Frontal cortex (tissue), 4 donors: ENCODE measurements around the gene HUS1B. TPM values are rescaled to one million over a fixed set of nuclear protein-coding genes. Genes with fewer than 3 reads are reported as not detected.
"Not testable (repeated sequence)": the region's sequence is repeated elsewhere in the genome, so short reads cannot be mapped to it uniquely, and the experiment has no call there.

ENCODE experiments used
- DNase-seq, 2 donors: peaks; one replicate each; pipeline ENCODE4 v3.0.0; 2012; ENCODE audit warnings: low spot score in 2 of 2
- FAIRE-seq: peaks from 2 replicates; lab custom pipeline; 2012; peaks lifted over from hg19 to GRCh38; lab: Jason Lieb, UNC
- total RNA-seq: library from RNA; depleted of rRNA; stranded (reverse); fragments of >200 nt; gene quantifications from one replicate; pipeline ENCODE4 v1.2.3, GENCODE V29; 2014
- donor health status: control.
- donor health status: control.
- donor health status: control.

The HUS1B gene
- total RNA-seq, 1 donor from 2014 or later, result 0.82 TPM

DNA sequence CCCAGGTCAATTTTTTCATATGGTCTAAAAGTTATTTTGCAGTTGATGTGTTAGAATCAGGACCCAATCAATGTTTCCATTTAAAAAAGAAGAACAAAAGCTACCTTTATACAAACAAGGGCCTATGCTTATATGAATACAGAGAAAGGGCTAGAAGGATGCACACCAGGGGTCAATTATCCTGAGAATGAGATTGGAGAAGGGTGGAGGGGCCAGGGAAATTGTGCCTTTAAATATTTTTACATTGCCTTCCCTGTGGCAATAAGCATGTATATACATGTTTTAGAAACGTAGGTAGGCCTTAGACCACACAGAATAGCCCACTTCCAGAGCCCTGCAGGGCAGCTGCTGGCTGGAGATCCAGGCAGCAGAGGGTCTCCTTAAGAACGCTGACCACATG lies 23.4 kb upstream of the HUS1B start:
- FAIRE-seq, result no peak
- DNase-seq, result no peak

DNA sequence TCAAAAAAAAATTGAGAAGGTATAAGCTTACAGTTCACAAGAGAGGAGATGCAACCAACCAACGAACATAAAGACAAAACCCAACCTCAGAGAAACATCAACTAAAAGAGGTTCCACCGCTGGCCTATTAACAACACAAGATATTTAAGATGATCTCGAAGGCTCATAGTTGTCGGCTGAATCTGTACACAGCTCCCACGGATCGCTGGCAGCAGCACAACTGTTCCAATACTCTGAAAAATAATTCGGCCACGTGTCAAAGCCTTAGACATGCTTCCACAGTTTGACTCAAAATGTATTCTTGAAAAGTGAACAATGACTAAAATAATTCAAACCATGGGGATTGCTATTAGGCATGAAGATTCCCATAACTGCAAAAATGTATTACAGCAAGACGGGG lies 22.4 kb upstream of the HUS1B start:
- DNase-seq (no peak), FAIRE-seq (no peak)

GRCh38 chr6:678520-678919 lies 21.6 kb upstream of the HUS1B start:
- DNase-seq (no peak), FAIRE-seq (no peak)

DNA sequence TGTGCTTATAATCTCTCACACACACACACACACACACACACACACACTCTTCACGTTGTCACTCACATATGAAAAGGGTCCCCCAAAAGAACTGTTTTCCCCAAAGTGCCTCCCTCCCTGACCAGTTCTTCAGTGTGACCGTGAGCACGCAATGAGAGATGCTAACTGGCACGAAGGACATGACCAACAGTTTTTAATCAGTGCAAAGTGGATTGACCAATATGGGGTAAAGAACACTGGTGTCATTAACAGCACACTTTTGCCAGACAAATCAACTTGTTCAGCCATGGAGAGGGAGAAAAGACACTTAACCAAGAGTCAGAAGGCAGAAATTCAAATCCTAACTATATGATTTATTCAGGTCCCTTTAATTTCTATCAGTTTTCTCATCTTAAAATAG lies 21.0 kb upstream of the HUS1B start:
- no peak for FAIRE-seq
- no peak for DNase-seq

DNA sequence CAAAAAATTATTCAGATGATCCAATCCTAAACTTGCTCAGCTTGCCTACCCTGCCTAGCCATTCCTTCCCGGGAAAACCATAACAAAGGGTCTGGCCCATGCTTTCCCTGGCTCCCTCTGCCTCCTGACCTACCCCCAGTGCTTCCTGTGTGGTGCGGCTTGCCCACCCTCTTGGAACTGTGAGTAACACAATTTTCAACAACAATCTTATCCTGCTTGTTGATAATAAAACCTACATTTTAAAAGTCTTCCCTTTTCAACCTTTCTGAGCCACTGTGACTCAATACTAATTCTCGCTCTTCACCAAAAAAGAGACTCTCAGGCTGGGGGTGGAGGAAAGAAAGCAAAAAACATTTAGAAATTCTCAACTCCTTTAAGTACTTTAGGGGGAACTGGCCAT lies 18.1 kb upstream of the HUS1B start:
- FAIRE-seq (no peak), DNase-seq (no peak)

GRCh38 chr6:674406-674805 lies 17.5 kb upstream of the HUS1B start:
- FAIRE-seq, result no peak
- DNase-seq, result no peak

DNA sequence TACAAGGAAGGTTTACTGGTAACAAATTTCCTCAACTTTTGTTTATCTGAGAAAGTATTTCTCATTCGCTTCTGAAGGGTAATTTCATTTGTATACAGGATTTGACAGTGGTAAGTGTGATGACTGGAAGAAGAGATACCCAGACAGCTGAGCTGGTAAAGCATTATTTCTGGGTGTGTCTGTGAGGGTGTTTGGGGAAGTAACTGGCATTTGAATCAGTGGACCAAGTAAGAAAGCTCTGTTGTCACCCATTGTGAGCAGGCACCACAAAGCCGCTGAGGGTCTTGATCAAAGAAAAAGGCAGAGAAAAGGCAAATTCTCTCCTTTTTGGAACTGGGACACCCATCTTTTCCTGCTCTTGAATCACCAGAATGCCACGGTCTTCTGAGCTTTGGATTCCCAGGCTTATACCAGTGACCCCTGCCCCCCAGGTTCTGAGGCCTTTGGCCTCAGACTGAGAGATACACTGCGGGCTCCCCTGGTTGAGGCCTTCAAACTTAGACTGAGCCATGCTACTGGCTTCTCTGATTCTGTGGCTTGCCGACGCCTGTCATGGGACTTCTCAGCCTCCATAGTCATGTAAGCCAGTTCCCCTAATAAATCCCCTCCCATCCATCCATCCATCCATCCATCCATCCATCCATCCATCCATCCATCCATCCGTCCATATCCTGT lies 10.5 kb upstream of the HUS1B start:
- no peak for FAIRE-seq

DNA sequence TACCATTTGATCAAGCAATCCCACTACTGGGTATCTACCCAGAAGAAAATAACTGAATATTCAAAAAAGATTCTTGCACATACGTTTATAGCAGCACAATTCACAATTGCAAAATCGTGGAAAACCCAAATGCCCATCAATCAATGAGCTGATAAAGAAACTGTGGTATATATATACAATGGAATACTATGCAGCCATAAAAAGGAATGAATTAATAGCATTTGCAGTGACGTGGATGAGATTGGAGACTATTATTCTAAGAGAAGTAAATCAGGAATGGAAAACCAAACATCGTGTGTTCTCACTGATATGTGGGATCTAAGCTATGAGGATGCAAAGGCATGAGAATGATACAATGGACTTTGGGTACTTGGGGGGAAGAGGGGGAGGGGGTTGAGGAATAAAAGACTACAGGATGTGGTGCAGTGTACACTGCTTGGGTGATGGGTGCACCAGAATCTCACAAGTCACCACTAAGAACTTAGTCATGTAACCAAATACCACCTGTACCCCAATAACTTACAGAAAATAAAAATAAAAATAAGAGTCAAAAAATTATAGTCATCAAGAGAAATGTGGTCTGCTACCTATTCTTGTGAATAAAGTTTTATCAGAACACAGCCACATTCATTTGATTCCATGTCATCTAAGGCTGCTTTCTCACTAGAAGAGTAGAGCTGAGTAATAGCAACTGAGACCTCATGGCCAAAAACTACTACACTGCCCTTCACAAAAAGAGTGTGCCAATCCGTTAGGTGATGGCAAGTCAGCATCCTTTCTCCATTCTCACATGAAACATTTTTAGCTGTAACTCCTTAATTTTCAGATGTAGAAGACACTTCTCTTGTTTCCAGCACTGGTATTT lies 8.7 kb upstream of the HUS1B start:
- DNase-seq, result no peak
- FAIRE-seq, result no peak

More for the DNA sequence above, 10.5 kb upstream of the HUS1B start:
- DNase-seq, result no peak

DNA sequence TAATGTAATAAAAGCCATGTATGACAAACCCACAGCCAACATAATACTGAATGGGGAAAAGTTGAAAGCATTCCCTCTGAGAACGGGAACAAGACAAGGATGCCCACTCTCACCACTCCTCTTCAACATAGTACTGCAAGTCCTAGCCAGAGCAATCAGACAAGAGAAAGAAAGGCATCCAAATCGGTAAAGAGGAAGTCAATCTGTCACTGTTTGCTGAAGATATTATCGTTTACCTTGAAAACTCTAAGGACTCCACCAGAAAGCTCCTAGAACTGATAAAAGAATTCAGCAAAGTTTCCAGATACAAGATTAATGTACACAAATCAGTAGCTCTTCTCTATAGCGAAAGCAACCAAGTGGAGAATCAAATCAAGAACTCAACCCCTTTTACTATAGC lies 6.9 kb upstream of the HUS1B start:
- not testable (repeated sequence) for FAIRE-seq, DNase-seq

DNA sequence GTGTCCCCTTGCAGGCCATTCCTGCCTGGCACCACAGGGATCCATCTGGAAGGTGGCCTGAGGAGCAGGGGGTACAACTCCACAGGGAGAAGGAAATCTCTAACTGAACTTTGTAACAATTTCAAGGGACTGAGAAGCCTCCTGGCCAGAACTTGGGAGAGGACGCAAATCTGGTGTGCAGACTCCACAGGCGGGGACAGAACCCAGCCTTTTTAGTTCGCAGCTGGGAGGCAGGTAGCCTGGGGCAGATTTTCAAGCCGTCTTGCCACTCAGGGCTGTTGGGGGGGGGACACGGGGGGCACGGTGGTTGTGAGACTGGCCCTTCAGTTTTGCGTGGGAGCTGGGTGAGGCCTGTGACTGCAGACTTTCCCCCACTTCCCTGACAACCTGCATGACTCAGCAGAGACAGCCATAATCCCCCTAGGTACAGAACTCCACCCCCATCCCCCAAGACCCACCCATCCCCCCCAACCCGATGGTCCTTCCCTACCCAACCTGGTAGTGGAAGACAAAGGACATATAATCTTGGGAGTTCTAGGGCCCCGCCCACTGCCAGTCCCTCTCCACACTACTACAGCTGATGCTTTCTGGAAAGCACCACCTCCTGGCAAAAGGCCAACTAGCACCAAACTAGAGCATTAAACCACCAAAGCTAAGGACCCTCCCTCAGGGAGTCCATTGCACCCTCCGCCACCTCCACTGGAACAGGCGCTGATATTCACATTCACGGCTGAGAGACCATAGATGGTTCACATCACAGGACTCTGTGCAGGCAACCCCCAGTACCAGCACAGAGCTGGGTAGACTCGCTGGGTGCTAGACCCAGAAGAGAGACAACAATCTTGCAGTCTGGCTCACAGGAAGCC lies 3.0 kb upstream of the HUS1B start:
- DNase-seq, result no peak
- no peak for FAIRE-seq

GRCh38 chr6:658244-658643 lies 1.3 kb upstream of the HUS1B start:
- FAIRE-seq (no peak), DNase-seq (no peak)

- FAIRE-seq, result no peak
Observed at GRCh38 chr6:657743-658142, 843 bp upstream of the HUS1B start.

GRCh38 chr6:654136-654535 lies 2.8 kb downstream of the HUS1B start:
- FAIRE-seq (no peak), DNase-seq (no peak)

More at GRCh38 chr6:657743-658142, 843 bp upstream of the HUS1B start:
- DNase-seq, result no peak

GRCh38 chr6:652865-653264 lies 4.0 kb downstream of the HUS1B start:
- FAIRE-seq (no peak), DNase-seq (no peak)

- FAIRE-seq (no peak), DNase-seq (no peak)
Observed at GRCh38 chr6:650098-650497, 6.8 kb downstream of the HUS1B start.

DNA sequence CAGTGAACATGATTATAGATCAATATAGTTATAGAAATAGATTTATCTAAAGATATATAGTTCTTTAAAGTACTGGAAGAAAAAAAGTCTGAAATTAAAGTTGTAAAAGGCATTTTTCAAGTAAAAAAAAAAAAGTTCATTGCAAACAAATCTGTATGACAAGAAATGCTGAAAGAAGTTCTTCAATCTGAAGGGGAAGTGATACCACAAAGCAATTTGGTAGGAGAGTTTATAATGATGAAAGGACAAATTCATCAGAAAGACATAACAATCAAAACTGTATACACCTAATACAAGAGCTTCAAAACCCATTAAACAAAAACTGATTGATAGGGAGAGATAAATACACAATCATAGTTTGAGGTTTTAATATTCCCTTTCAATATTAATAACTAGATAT lies 14.1 kb downstream of the HUS1B start:
- FAIRE-seq (no peak), DNase-seq (no peak)

GRCh38 chr6:641225-641985 lies 15.5 kb downstream of the HUS1B start:
- no peak for FAIRE-seq
- no peak for DNase-seq

DNA sequence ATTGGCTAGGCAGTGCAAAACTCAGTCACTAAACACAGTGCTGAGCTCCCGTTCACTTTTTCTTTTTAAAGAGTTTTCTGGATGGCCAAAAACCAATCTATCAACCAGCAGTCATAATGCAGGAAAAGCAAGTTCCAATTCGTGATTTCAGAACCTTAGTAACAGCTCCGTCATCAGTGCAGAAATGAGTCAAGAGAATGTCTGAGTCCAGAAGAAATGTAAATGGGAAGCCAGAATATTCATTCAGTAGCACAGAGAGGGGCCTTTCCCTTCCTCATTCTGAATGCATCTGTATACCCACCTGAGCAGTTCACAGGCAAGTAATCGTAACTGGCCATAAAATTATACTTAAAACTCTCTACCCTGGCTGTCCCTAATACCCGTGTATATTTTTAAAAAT lies 20.4 kb downstream of the HUS1B start:
- FAIRE-seq, result no peak
- no peak for DNase-seq

DNA sequence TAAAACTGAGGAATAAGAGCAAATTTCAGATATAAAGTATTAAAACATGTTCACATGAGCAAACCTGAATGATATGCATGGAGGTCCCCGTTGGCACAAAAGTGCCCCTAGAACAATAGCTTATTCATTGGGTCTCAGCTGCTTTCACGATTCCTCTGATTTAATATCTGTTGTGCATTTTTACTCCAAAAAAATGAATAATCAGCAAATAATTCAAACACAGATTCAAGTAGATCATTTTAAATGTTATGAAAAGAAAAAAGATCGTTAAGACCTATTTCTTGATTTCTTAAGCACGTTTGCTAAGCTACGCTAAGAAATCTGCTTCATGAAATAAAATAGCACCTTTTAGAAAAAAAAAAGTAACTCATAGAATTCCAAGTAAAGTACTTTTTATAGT lies 21.7 kb downstream of the HUS1B start:
- no peak for DNase-seq
- no peak for FAIRE-seq

GRCh38 chr6:633611-634010 lies 23.3 kb downstream of the HUS1B start:
- no peak for FAIRE-seq
- DNase-seq, result no peak
